ENCODE measurements around the gene CAPZA1.
A peak's percentile ranks its signal among the peaks of the same experiment; 100 is the strongest.

CAPZA1 gene

DNA sequence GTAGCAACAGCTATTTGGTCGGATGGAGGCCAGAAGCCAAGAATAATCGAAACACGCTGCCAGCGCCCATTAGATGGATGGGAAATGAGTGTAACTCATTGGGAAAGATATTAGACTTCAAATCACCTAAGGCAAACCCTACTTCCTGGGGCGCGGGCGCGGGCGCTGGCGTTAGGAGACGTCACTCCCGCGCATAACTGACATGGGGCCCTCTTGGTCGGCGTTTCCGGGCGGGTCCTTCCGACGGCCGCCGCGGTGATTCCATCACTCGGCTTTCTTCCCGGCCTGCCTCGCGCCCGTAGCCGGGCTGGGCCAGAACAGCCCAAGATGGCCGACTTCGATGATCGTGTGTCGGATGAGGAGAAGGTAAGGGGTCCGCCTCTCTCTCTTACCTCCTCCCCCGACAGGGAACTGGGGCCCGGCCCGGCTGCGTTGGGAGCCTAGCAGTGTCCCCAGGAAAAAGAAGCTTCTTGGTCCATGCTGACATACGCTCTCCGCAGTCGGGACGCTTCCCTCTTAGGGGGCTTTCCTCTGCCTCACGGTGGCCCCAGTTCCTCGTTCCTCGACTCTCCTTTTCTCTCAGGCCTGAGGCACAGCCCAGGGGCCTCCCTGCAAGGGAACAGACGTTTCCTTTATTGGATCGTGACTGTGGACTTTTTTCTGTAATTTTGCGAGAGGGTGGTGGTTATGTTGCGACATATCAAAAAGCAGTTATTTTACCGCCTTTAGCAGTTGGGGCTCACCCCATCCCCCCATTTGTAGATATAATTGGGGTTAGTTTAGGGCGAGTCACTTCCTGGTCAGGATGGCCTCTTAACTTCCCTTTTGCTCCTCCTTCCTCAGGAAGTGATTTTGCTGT is at the start of gene CAPZA1 (continued):
- TF ChIP-seq ZNF670 (tag by site-specific recombination; IDR thresholded peaks at IDR 0.05; ENCODE audit: low read depth) (no peak), ZFP37 (tag by site-specific recombination; IDR thresholded peaks at IDR 0.05) (peak; percentile 79; the same call in 1 of the 2 replicates), ZNF174 (tag by site-specific recombination; IDR thresholded peaks at IDR 0.05) (no peak), ZNF324 (tag by site-specific recombination; IDR thresholded peaks at IDR 0.05) (peak; percentile 23; the same call in 1 of the 2 replicates), FEZF1 (tag by site-specific recombination; IDR thresholded peaks at IDR 0.05) (no peak), ZNF610 (tag by site-specific recombination; IDR thresholded peaks at IDR 0.05; ENCODE audit: borderline replicate concordance) (no peak; the same call in 1 of the 2 replicates), ZNF660 (tag by site-specific recombination; IDR thresholded peaks at IDR 0.05) (peak; percentile 25; the same call in 1 of the 2 replicates), ZNF600 (tag by site-specific recombination; IDR thresholded peaks at IDR 0.05) (peak; percentile 92), ZNF2 (tag by site-specific recombination; IDR thresholded peaks at IDR 0.05) (no peak), TRIM28 (IDR thresholded peaks at IDR 0.05; ENCODE audit: borderline replicate concordance, low read length) (peak; percentile 37; the same call in 1 of the 2 replicates), SCRT2 (tag by site-specific recombination; IDR thresholded peaks at IDR 0.05) (no peak), ZNF37A (tag by site-specific recombination; IDR thresholded peaks at IDR 0.05) (no peak), ZNF221 (tag by site-specific recombination; IDR thresholded peaks at IDR 0.05; ENCODE audit: borderline replicate concordance) (no peak), IKZF3 (tag by site-specific recombination; IDR thresholded peaks at IDR 0.05) (no peak; the same call in 1 of the 2 replicates), ZNF239 (tag by site-specific recombination; IDR thresholded peaks at IDR 0.05) (no peak), ZNF19 (tag by site-specific recombination; IDR thresholded peaks at IDR 0.05; ENCODE audit: low read depth) (no peak), ZNF596 (tag by site-specific recombination; IDR thresholded peaks at IDR 0.05) (no peak), ZNF791 (tag by site-specific recombination; IDR thresholded peaks at IDR 0.05) (no peak), ZNF549 (tag by site-specific recombination; IDR thresholded peaks at IDR 0.05) (no peak), ZNF529 (tag by site-specific recombination; IDR thresholded peaks at IDR 0.05; ENCODE audit: insufficient replicate concordance) (no peak), ZNF792 (tag by site-specific recombination; IDR thresholded peaks at IDR 0.05) (no peak), ZNF169 (tag by site-specific recombination; IDR thresholded peaks at IDR 0.05) (no peak), ZNF423 (tag by site-specific recombination; IDR thresholded peaks at IDR 0.05) (no peak; the same call in 1 of the 2 replicates), EGR2 (tag by site-specific recombination; IDR thresholded peaks at IDR 0.05; ENCODE audit: low read depth) (0 out of 2 replicates have a peak, but pooled peaks have one; percentile 14)
- TF ChIP-seq, protein P1, sequence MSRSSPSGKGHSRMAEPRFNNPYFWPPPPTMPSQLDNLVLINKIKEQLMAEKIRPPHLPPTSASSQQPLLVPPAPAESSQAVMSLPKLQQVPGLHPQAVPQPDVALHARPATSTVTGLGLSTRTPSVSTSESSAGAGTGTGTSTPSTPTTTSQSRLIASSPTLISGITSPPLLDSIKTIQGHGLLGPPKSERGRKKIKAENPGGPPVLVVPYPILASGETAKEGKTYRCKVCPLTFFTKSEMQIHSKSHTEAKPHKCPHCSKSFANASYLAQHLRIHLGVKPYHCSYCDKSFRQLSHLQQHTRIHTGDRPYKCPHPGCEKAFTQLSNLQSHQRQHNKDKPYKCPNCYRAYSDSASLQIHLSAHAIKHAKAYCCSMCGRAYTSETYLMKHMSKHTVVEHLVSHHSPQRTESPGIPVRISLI (tag by site-specific recombination; IDR thresholded peaks at IDR 0.05), result no peak
- TF ChIP-seq, protein P2, sequence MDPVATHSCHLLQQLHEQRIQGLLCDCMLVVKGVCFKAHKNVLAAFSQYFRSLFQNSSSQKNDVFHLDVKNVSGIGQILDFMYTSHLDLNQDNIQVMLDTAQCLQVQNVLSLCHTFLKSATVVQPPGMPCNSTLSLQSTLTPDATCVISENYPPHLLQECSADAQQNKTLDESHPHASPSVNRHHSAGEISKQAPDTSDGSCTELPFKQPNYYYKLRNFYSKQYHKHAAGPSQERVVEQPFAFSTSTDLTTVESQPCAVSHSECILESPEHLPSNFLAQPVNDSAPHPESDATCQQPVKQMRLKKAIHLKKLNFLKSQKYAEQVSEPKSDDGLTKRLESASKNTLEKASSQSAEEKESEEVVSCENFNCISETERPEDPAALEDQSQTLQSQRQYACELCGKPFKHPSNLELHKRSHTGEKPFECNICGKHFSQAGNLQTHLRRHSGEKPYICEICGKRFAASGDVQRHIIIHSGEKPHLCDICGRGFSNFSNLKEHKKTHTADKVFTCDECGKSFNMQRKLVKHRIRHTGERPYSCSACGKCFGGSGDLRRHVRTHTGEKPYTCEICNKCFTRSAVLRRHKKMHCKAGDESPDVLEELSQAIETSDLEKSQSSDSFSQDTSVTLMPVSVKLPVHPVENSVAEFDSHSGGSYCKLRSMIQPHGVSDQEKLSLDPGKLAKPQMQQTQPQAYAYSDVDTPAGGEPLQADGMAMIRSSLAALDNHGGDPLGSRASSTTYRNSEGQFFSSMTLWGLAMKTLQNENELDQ (tag by site-specific recombination; IDR thresholded peaks at IDR 0.05; ENCODE audit: low read depth), result no peak
- TF ChIP-seq, protein P3, sequence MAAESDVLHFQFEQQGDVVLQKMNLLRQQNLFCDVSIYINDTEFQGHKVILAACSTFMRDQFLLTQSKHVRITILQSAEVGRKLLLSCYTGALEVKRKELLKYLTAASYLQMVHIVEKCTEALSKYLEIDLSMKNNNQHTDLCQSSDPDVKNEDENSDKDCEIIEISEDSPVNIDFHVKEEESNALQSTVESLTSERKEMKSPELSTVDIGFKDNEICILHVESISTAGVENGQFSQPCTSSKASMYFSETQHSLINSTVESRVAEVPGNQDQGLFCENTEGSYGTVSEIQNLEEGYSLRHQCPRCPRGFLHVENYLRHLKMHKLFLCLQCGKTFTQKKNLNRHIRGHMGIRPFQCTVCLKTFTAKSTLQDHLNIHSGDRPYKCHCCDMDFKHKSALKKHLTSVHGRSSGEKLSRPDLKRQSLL (tag by site-specific recombination; IDR thresholded peaks at IDR 0.05), result no peak
- TF ChIP-seq, protein P4, sequence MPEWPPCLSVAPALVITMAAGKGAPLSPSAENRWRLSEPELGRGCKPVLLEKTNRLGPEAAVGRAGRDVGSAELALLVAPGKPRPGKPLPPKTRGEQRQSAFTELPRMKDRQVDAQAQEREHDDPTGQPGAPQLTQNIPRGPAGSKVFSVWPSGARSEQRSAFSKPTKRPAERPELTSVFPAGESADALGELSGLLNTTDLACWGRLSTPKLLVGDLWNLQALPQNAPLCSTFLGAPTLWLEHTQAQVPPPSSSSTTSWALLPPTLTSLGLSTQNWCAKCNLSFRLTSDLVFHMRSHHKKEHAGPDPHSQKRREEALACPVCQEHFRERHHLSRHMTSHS (tag by site-specific recombination; IDR thresholded peaks at IDR 0.05), result no peak
- TF ChIP-seq, protein P5, sequence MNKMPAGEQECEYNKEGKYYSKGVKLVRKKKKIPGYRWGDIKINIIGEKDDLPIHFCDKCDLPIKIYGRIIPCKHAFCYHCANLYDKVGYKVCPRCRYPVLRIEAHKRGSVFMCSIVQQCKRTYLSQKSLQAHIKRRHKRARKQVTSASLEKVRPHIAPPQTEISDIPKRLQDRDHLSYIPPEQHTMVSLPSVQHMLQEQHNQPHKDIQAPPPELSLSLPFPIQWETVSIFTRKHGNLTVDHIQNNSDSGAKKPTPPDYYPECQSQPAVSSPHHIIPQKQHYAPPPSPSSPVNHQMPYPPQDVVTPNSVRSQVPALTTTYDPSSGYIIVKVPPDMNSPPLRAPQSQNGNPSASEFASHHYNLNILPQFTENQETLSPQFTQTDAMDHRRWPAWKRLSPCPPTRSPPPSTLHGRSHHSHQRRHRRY (tag by site-specific recombination; IDR thresholded peaks at IDR 0.05), result no peak

Measured in HEK293 (cell line).